Naive thymus-derived CD4-positive, alpha-beta T cell (primary cell): Measurements from ENCODE around the gene MED13. TPM values are rescaled to one million over a fixed set of nuclear protein-coding genes. Genes with fewer than 3 reads are reported as not detected.

Experiments
- ATAC-seq: fragments of 150-1000 bp; cut with Tn5 transposase; 2 replicates; pipeline ENCODE4 v1.10.0; 2021; ENCODE audit warnings: mild to moderate bottlenecking, moderate library complexity
- CTCF ChIA-PET: fragments of 350-600 bp; sonication (Branson Sonifier 250); formaldehyde crosslinking; loops from one replicate; lab custom pipeline; 2021; ENCODE audit warnings: antibody characterized with exemption; lab: Charles Lee
- POLR2A ChIA-PET: fragments of 350-600 bp; sonication (Branson Sonifier 250); formaldehyde crosslinking; loops from one replicate; lab custom pipeline; 2021; ENCODE audit warnings: antibody characterized with exemption, inconsistent platforms; lab: Charles Lee
- DNase-seq, 9 donors: peaks; one replicate each; pipeline versions ENCODE4 v3.0.0 to v3.0.0-alpha.2; 2020 to 2022; ENCODE audit warnings: mixed read lengths in 1 of 9
- H3K27ac ChIP-seq: one replicate; pipeline ENCODE4 v1.7.0; 2013; ENCODE audit warnings: mild to moderate bottlenecking, low read depth, low read length, moderate library complexity
- H3K27me3 ChIP-seq, 2 donors: one replicate each; pipeline ENCODE4 v1.7.0; 2013; ENCODE audit warnings: low read length in 2 of 2, mild to moderate bottlenecking in 2 of 2, moderate library complexity in 2 of 2; ENCODE audit not compliant: control insufficient read depth in 2 of 2, insufficient read depth in 2 of 2
- H3K36me3 ChIP-seq, 3 experiments: 1 replicate in 2 of 3; 2 replicates in 1 of 3; pipeline ENCODE4 v1.7.0; 2013; ENCODE audit warnings: low read length in 3 of 3, mild to moderate bottlenecking in 3 of 3, moderate library complexity in 1 of 3; ENCODE audit not compliant: insufficient read depth in 3 of 3, control insufficient read depth in 2 of 3
- H3K4me1 ChIP-seq, 2 donors: one replicate each; pipeline ENCODE4 v1.7.0; 2013; ENCODE audit warnings: low read length in 2 of 2, mild to moderate bottlenecking in 2 of 2, moderate library complexity in 1 of 2; ENCODE audit not compliant: control insufficient read depth in 2 of 2, insufficient read depth in 2 of 2
- H3K4me3 ChIP-seq: 2 replicates; pipeline ENCODE4 v1.7.0; 2013; ENCODE audit warnings: mild to moderate bottlenecking, low read length
- H3K9me3 ChIP-seq, 3 experiments: 1 replicate in 2 of 3; 2 replicates in 1 of 3; pipeline ENCODE4 v1.7.0; 2013; ENCODE audit warnings: low read length in 3 of 3; ENCODE audit not compliant: control insufficient read depth in 2 of 3
- H3K27ac Mint-ChIP-seq, 9 donors: one replicate each; pipeline ENCODE4 v1.8.0; 2020 to 2022; ENCODE audit warnings: mixed read lengths in 9 of 9, mild to moderate bottlenecking in 8 of 9, moderate library complexity in 5 of 9, inconsistent platforms in 2 of 9
- H3K27me3 Mint-ChIP-seq, 5 donors: one replicate each; pipeline ENCODE4 v1.8.0; 2021 to 2022; ENCODE audit warnings: mixed read lengths in 5 of 5, mild to moderate bottlenecking in 1 of 5
- H3K36me3 Mint-ChIP-seq, 5 donors: one replicate each; pipeline ENCODE4 v1.8.0; 2020 to 2022; ENCODE audit warnings: mixed read lengths in 5 of 5, mild to moderate bottlenecking in 3 of 5, inconsistent platforms in 1 of 5
- H3K4me1 Mint-ChIP-seq, 7 donors: one replicate each; pipeline ENCODE4 v1.8.0; 2020 to 2022; ENCODE audit warnings: mixed read lengths in 7 of 7, mild to moderate bottlenecking in 3 of 7, inconsistent platforms in 1 of 7
- H3K4me3 Mint-ChIP-seq, 10 donors: one replicate each; pipeline ENCODE4 v1.8.0; 2020 to 2022; ENCODE audit warnings: mild to moderate bottlenecking in 10 of 10, mixed read lengths in 10 of 10, moderate library complexity in 6 of 10, inconsistent platforms in 2 of 10
- H3K9me3 Mint-ChIP-seq, 11 donors: one replicate each; pipeline ENCODE4 v1.8.0; 2020 to 2022; ENCODE audit warnings: mixed read lengths in 11 of 11, mild to moderate bottlenecking in 4 of 11, inconsistent platforms in 1 of 11, moderate library complexity in 1 of 11
- intact Hi-C, 2 donors: fragments of 100-400 bp; cut with micrococcal nuclease; formaldehyde crosslinking; loops; one replicate each; pipeline ENCODE4 v1.15.1; 2023
- polyA plus RNA-seq, 2 donors: library from polyadenylated mRNA; unstranded; fragments of 300-500 nt; fragmentation: Illumina TruSeq; gene quantifications; one replicate each; pipeline ENCODE4 v1.2.3, GENCODE V29; 2021
- total RNA-seq, 6 experiments: library from RNA in 5 of 6; stranded (reverse) in 5 of 6; gene quantifications; 1 replicate in 5 of 6; 2 replicates in 1 of 6; pipeline ENCODE4 v1.2.3 and lab custom pipeline; 2021 to 2026

MED13 gene
- total and polyA plus RNA-seq, 7 experiments from 2014 or later = 3.6 to 84.8 (median 70.0) TPM

GRCh38 chr17:62099532-62099931, 34.5 kb upstream of the MED13 start:
- Mint-ChIP-seq H3K36me3 (no peaks in the 10 kb centered on the region), H3K27me3 (peaks cover 0 to 2% (median 0%) of the 10 kb centered on the region in 5 donors), H3K4me3 (no peak overlapping the region), H3K9me3 (no peaks in the 10 kb centered on the region), H3K27ac (no peak overlapping the region), H3K4me1 (peaks cover 5 to 10% (median 8%) of the 10 kb centered on the region in 7 donors)
- H3K4me3 ChIP-seq = no peak overlapping the region
- CTCF ChIA-PET = no interaction called here
- ATAC-seq (no peak), DNase-seq (no peak)
- H3K36me3 ChIP-seq = no peaks in the 10 kb centered on the region
- H3K27me3 ChIP-seq = no peaks in the 10 kb centered on the region
- H3K27ac ChIP-seq = no peak overlapping the region
- no peaks in the 10 kb centered on the region for H3K9me3 ChIP-seq
- POLR2A ChIA-PET = no interaction called here
- intact Hi-C loops = no loop called here
- H3K4me1 ChIP-seq = no peaks in the 10 kb centered on the region

GRCh38 chr17:62098623-62099231, 33.6 kb upstream of the MED13 start:
- CTCF ChIA-PET = no interaction called here
- Mint-ChIP-seq H3K27ac (no peak overlapping the region), H3K4me1 (peaks cover 5 to 10% (median 8%) of the 10 kb centered on the region in 7 donors), H3K36me3 (no peaks in the 10 kb centered on the region), H3K27me3 (peaks cover 0 to 2% (median 0%) of the 10 kb centered on the region in 5 donors), H3K4me3 (no peak overlapping the region), H3K9me3 (no peaks in the 10 kb centered on the region)
- POLR2A ChIA-PET = no interaction called here
- no peaks in the 10 kb centered on the region for H3K36me3 ChIP-seq
- DNase-seq (no peak), ATAC-seq (no peak)
- intact Hi-C loops = no loop called here
- no peak overlapping the region for H3K27ac ChIP-seq
- no peaks in the 10 kb centered on the region for H3K4me1 ChIP-seq
- H3K9me3 ChIP-seq = no peaks in the 10 kb centered on the region
- H3K27me3 ChIP-seq = no peaks in the 10 kb centered on the region
- H3K4me3 ChIP-seq = no peak overlapping the region

GRCh38 chr17:62096401-62096670, 31.3 kb upstream of the MED13 start:
- CTCF ChIA-PET = no interaction called here
- ATAC-seq = no peak
- Mint-ChIP-seq H3K9me3 (no peaks in the 10 kb centered on the region), H3K27me3 (peaks cover 0 to 2% (median 0%) of the 10 kb centered on the region in 5 donors), H3K27ac (no peak overlapping the region), H3K4me3 (no peak overlapping the region), H3K36me3 (no peaks in the 10 kb centered on the region), H3K4me1 (peaks cover 5 to 10% (median 8%) of the 10 kb centered on the region in 7 donors)
- no peaks in the 10 kb centered on the region for H3K27me3 ChIP-seq
- POLR2A ChIA-PET = no interaction called here
- no peaks in the 10 kb centered on the region for H3K36me3 ChIP-seq
- H3K9me3 ChIP-seq = no peaks in the 10 kb centered on the region
- H3K27ac ChIP-seq = no peak overlapping the region
- no peaks in the 10 kb centered on the region for H3K4me1 ChIP-seq
- no peak for DNase-seq
- intact Hi-C loops = no loop called here
- no peak overlapping the region for H3K4me3 ChIP-seq

DNA sequence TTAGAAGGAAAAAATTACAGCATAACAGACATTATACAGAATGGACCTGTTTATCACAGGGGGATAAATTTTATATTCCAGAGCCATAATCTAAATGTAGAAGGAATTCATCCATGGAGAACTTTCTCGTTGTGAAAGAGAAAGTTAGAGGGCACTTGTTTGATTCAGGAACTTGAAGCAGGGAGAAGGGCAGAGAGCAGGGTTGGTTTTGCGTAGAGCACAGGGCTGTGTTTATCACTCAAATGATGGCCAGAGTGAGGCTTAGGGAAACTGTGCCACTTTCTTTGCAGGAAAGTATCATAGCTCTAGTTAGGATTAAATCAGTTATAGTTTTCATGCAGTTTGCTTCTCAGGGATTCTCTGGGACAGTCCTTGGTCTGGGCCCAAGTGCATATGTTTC, 29.1 kb upstream of the MED13 start:
- Mint-ChIP-seq H3K27me3 (no peaks in the 10 kb centered on the region), H3K9me3 (no peaks in the 10 kb centered on the region), H3K36me3 (no peaks in the 10 kb centered on the region), H3K27ac (no peak overlapping the region), H3K4me1 (peaks cover 5 to 9% (median 8%) of the 10 kb centered on the region in 7 donors), H3K4me3 (no peak overlapping the region)
- intact Hi-C loops = no loop called here
- H3K4me3 ChIP-seq = no peak overlapping the region
- no peaks in the 10 kb centered on the region for H3K4me1 ChIP-seq
- POLR2A ChIA-PET = no interaction called here
- no peak for ATAC-seq
- DNase-seq = no peak
- no peak overlapping the region for H3K27ac ChIP-seq
- no peaks in the 10 kb centered on the region for H3K27me3 ChIP-seq
- H3K9me3 ChIP-seq = no peaks in the 10 kb centered on the region
- no peaks in the 10 kb centered on the region for H3K36me3 ChIP-seq
- CTCF ChIA-PET = no interaction called here

DNA sequence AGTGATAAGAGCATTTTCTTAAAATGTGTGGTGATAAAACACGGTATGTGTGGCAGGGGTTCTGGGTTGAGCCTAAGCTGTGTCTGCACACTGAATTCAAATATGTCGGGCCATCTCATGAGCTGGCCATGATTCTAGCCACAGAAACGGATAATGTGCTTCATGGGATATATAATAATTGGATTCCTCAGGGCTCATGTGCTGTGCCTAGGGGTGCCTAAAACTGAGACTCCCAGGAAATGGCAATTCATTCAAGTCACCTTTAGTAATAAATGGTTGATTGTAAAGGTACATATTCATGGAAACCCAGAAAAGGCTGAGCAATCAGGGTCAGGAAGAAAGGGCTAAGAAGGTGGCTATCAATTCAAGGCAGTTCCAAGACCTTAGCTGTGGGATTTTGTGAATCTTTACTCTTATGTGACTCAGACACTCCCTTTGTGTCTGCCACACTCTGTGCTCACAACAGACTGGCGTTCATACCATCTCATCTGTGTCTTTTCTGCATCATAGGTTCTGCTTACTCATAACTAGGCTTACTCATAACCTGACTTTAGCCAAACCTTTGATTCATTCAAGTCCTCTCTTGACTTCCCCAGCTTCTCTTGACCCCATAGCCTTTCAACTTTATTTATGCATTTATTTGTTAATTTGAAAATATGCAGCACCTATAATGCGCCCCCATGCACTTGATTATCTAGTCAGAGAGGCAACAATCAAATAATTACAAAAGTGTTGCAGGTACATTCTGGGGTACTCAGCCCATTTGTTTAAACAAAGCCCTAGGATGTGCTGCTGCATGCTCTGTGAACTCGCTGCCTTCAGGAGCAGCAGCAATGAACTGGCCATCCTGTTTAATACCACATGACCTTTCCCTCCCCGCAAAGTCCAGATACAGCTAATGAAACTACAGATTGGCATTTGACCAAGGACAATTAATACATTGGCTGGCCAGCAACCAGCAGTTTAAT, 28.4 kb upstream of the MED13 start:
- Histone ChIP-seq H3K36me3 (no peaks in the 10 kb centered on the region), H3K27me3 (no peaks in the 10 kb centered on the region), H3K9me3 (no peaks in the 10 kb centered on the region), H3K27ac (no peak overlapping the region), H3K4me1 (no peaks in the 10 kb centered on the region), H3K4me3 (no peak overlapping the region)
- DNase-seq = no peak
- no peaks in the 10 kb centered on the region for H3K9me3 Mint-ChIP-seq
- no peak overlapping the region for H3K4me3 Mint-ChIP-seq
- H3K36me3 Mint-ChIP-seq = no peaks in the 10 kb centered on the region
- no peaks in the 10 kb centered on the region for H3K27me3 Mint-ChIP-seq
- intact Hi-C loops = no loop called here
- H3K27ac Mint-ChIP-seq = no peak overlapping the region
- H3K4me1 Mint-ChIP-seq = peaks cover under 1 to 3% (median 1%) of the 10 kb centered on the region in 7 donors
- ChIA-PET CTCF (interaction anchor here (0.6 kb wide), 1 partner anchor 382 kb away, joined by 4 read pairs; no protein-coding TSS in a partner anchor), POLR2A (no interaction called here)
- peak; percentile 36 for ATAC-seq

DNA sequence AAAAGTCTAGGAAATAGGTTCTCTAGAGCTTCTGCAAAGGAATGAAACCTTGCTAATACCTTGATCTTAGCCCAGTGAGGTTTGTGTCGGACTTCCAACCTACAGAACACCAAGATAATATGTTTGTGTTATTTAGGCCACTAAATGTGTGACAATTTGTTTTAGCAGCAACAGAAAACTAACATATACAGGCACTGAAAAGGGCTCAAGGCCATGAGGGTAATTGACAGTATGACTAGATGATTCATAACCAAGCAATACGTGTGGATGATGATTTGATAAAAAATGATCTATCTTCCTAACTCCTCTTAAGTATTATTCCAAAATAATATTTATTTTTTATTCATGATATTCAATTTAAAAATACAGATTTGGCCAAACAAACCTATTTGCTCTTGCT, 27.7 kb upstream of the MED13 start:
- H3K4me1 ChIP-seq = no peaks in the 10 kb centered on the region
- no peak overlapping the region for H3K27ac Mint-ChIP-seq
- no peak for ATAC-seq
- intact Hi-C loops = no loop called here
- no peak for DNase-seq
- H3K36me3 ChIP-seq = no peaks in the 10 kb centered on the region
- POLR2A ChIA-PET = no interaction called here
- no peak overlapping the region for H3K4me3 ChIP-seq
- no peak overlapping the region for H3K4me3 Mint-ChIP-seq
- no peak overlapping the region for H3K27ac ChIP-seq
- CTCF ChIA-PET = no interaction called here
- no peaks in the 10 kb centered on the region for H3K27me3 Mint-ChIP-seq
- no peaks in the 10 kb centered on the region for H3K36me3 Mint-ChIP-seq
- H3K4me1 Mint-ChIP-seq = no peaks in the 10 kb centered on the region
- no peaks in the 10 kb centered on the region for H3K27me3 ChIP-seq
- H3K9me3 ChIP-seq = no peaks in the 10 kb centered on the region
- H3K9me3 Mint-ChIP-seq = no peaks in the 10 kb centered on the region

- Histone ChIP-seq H3K27ac (no peak overlapping the region), H3K27me3 (no peaks in the 10 kb centered on the region), H3K36me3 (no peaks in the 10 kb centered on the region), H3K4me1 (no peaks in the 10 kb centered on the region), H3K4me3 (no peak overlapping the region), H3K9me3 (no peaks in the 10 kb centered on the region)
- Mint-ChIP-seq H3K36me3 (no peaks in the 10 kb centered on the region), H3K4me1 (no peaks in the 10 kb centered on the region), H3K27ac (no peak overlapping the region), H3K4me3 (no peak overlapping the region), H3K27me3 (no peaks in the 10 kb centered on the region), H3K9me3 (no peaks in the 10 kb centered on the region)
- POLR2A ChIA-PET = no interaction called here
- intact Hi-C loops = no loop called here
- no peak for DNase-seq
- CTCF ChIA-PET = no interaction called here
- no peak for ATAC-seq
These were observed 26.7 kb upstream of the MED13 start for GRCh38 chr17:62091804-62092203.
